ENCODE data around the gene RIC1. TPM values are rescaled to one million over a fixed set of nuclear protein-coding genes. Genes with fewer than 3 reads are reported as not detected.
"Not testable (repeated sequence)": the region's sequence is repeated elsewhere in the genome, so short reads cannot be mapped to it uniquely, and the experiment has no call there.

Gene RIC1, protein sequence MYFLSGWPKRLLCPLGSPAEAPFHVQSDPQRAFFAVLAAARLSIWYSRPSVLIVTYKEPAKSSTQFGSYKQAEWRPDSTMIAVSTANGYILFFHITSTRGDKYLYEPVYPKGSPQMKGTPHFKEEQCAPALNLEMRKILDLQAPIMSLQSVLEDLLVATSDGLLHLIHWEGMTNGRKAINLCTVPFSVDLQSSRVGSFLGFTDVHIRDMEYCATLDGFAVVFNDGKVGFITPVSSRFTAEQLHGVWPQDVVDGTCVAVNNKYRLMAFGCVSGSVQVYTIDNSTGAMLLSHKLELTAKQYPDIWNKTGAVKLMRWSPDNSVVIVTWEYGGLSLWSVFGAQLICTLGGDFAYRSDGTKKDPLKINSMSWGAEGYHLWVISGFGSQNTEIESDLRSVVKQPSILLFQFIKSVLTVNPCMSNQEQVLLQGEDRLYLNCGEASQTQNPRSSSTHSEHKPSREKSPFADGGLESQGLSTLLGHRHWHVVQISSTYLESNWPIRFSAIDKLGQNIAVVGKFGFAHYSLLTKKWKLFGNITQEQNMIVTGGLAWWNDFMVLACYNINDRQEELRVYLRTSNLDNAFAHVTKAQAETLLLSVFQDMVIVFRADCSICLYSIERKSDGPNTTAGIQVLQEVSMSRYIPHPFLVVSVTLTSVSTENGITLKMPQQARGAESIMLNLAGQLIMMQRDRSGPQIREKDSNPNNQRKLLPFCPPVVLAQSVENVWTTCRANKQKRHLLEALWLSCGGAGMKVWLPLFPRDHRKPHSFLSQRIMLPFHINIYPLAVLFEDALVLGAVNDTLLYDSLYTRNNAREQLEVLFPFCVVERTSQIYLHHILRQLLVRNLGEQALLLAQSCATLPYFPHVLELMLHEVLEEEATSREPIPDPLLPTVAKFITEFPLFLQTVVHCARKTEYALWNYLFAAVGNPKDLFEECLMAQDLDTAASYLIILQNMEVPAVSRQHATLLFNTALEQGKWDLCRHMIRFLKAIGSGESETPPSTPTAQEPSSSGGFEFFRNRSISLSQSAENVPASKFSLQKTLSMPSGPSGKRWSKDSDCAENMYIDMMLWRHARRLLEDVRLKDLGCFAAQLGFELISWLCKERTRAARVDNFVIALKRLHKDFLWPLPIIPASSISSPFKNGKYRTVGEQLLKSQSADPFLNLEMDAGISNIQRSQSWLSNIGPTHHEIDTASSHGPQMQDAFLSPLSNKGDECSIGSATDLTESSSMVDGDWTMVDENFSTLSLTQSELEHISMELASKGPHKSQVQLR (N-terminal part only)
- total RNA-seq (2014; rRNA removed; shearing (Covaris generic)), result 20.6 and 23.3 TPM in 2 replicates

DNA sequence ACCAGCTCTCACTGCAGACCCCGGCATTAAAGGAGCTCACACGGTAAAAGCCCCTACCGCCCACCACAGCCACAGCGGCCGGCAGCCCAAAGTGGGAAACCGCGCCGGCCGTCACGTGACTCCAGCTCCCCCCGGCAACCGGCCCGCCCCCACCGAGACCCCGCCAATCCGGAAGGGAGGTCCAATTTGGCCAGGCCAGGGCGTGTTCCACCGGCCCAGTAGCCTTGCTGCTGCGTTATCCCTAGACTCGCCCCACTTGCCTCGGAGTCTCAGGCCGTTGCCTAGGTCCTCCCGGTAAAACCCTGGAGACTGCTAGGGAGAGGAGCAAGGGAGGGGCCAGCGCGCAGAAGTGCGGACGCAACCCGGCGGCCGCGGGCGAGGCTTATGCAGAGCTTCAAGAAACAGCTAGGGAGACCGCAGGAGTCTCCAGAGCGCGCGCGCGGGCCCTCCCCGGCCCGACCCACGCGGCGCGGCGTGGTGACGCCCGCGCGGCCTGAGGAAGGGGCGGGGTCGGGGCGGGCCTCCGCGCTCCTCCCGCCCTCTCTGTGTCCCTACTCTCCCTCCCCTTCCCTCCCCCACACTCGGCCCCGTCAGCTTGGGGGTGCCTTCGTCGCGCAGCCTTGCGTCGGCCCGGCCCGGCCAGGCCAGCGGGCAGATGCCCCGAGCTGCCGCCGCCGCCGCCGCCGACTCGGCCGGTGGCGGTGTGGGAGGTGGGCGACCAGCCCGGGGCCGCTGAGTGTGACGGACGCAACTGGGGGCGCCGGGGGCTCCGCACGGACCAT lies at the start of gene RIC1:
Gene RIC1, plus strand, starts transcription at position 578 of the 782 bp plus-strand sequence. Its CDS starts 203 bp downstream, at position 781.
- peak; percentile 88 for DNase-seq (ENCODE audit: low read depth)

DNA sequence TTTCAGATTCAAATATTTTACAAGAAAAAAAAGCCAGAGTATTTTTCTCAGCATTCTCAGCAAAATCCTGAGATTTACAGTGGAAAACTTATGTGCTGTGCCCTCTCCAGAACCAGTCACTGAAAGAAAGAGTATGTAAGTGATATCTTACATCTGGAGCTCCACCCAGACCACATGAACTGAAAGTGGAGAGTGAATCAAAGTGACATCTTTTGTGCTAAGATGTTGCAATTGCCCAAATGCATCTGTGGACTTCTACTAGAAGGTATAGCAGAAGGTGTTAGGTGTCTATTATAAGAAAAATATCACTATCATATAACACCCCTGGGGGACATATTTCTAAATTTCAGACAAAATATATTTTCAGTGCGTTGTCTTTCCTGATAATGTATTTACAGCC lies 49.0 kb upstream of the RIC1 start:
- DNase-seq (ENCODE audit: low read depth), result no peak

DNA sequence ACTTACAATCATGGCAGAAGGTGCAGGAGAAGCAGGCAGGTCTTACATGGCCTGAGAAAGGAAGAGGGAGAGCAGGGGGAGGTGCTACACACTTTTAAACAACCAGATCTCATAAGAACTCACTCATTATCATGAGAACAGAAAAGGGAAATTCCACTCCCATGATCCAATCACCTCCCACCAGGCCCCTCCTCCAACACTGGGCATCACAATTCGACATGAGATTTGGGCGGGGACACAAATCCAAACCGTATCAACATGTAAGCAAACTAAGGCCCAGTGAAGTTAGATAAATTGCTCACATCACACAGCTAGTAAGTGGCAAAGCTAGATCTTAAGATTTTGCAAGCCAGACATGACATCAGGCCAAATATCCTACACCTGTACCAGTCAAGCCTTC lies 48.3 kb upstream of the RIC1 start:
- no peak for DNase-seq (ENCODE audit: low read depth)

DNA sequence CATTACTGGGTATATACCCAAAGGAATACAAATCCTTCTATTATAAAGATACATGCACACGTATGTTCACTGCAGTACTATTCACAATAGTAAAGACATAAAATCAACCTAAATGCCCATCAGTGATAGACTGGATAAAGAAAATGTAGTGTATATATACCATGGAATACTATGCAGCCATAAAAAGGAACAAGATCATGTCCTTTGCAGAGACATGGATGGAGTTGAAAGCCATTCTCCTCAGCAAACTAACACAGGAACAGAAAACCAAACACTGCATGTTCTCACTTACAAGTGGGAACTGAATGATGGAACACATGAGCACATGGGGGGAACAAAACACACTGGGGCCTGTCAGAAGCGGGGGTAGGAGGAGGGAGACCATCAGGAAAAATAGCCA lies 47.2 kb upstream of the RIC1 start:
- DNase-seq (ENCODE audit: low read depth), result not testable (repeated sequence)

DNA sequence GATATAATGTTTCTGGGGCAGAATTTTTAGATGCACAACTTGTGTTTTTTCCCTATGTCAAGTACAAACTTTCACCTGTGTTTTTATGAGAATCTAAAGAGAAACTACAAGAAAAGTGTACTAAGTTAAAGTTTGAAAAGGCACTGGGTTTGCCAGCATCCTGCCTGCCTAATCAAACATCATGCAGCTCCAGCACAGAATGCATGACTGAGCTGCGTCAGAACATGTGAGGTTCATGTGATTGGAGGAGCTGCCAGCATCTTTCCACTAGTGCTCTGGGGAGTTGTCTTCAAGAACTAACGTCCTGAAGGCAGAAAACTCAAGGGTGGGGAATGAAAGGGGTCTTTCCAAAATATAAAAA lies 46.1 kb upstream of the RIC1 start:
- DNase-seq (ENCODE audit: low read depth), result peak; percentile 66

DNA sequence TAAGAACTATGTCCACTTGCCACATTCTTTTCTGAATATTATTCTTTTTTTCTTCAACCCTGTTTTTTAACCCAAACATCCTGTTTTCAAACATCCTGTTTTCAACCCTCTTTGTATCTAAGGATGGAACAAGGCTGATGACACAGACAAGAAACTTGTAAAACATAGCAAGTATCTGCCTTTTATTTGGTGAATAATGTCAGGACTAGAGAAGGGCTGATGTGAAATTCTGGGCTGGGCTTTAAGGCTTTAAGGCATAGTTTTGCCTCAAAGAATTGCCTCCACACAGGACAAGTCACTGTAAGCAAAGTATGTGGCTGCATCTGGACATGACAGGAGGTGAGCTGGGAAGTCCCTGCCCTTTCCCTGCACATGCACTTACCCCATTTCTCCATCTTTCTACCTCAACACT lies 42.5 kb upstream of the RIC1 start:
- peak; percentile 10 for DNase-seq (ENCODE audit: low read depth)

DNA sequence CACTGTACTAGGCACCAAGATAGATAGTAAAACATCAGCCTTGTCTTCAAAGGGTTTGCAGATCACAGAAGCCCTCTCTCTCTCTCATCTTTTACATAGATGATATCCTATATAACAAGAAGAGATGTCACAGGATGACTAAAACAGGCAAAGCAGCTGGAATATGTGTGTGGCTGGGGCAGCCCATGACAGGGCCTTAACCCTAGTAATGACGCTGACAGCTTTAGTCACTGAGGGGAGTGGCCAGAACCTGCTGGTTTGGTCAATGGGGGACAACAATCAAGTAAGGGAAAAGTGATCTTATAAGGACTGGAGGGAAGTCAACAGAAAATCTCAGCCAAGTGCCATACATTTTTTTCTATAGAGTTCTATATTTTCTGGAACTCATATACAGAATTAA lies 41.9 kb upstream of the RIC1 start:
- peak; percentile 68 for DNase-seq (ENCODE audit: low read depth)

DNA sequence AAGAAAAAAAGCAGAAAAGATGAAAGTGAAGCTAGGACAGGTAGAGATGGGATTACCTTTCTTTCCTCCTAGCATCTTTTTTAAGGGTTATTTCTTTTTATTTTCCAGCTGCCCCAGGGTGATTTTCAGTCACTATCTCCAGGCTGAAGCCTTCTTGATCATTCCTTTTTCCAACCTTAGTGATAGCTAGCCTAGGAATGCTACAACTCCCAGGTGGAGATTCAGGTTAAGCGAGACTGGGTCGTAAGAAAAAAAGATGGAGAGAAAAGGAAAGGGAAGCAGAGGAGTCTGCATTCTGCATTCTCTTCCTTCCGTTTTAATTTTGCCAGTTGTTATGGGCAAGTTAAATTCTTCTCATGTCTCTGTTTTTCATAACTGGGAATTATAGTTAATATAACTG lies 36.7 kb upstream of the RIC1 start:
- DNase-seq (ENCODE audit: low read depth), result no peak

GRCh38 chr9:5592904-5593303 lies 36.0 kb upstream of the RIC1 start:
- DNase-seq (ENCODE audit: low read depth), result no peak

- DNase-seq (ENCODE audit: low read depth), result no peak
These were observed 35.0 kb upstream of the RIC1 start for GRCh38 chr9:5593904-5594303.

GRCh38 chr9:5596173-5596572 lies 32.7 kb upstream of the RIC1 start:
- no peak for DNase-seq (ENCODE audit: low read depth)

DNA sequence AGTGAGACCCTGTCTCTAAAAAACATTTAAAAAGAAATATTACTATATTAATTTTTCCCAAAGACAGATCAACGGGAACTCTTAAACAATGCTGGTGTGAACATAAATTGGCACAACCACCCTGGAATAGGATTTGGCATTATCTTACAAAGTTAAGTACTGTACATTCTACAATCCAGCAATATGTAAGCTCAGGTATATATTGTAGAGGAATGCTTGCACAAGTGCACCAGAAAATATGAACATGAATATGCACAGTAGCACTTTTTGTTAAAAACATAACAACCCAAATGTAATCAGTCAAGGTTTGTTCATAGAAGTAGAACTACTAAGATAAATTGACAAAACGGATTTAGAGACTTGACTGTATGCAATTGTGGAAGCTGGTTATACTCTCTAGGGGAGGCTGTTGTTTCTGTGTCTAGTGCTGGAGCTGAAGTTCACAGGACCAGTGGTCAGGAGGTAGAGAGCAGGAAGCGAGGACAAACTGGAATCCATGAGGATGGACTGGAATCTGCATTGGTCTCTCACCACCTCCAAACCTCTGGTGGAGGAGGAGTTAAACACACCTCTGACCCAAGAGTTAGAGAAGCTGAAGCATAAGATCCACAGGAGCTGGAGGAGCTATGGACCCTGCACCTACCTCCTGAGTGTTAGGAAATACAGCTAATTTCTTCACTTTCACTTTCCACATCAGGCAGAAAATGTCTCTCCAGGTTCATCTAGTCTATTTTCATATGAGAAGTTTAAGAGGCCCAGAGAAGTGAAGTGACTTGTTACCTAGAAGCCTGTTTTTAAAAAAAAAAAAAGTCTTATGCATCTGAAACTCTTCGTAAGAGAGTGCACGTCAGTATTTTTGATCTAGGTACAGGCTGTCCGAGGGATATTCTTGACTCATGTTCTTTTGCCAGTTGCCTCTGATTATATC lies 20.3 kb upstream of the RIC1 start:
- DNase-seq (ENCODE audit: low read depth), result peak; percentile 35

DNA sequence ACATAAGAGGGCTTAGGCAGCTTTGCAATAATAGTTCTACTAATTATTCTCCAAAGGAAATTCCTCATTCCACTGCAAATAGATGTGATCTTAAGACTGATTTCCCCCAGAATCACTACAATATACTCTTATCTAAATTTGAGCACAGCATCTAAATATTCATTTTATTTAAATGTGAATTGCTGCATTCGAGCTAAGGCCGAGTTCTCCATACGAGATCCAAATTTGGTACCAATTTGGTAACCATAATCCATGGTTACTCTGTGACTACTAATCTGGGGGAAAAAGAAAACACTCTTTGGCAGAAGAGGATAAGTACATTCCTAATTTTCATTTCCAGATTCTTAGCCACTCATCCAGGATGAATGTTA lies 19.7 kb upstream of the RIC1 start:
- no peak for DNase-seq (ENCODE audit: low read depth)

DNA sequence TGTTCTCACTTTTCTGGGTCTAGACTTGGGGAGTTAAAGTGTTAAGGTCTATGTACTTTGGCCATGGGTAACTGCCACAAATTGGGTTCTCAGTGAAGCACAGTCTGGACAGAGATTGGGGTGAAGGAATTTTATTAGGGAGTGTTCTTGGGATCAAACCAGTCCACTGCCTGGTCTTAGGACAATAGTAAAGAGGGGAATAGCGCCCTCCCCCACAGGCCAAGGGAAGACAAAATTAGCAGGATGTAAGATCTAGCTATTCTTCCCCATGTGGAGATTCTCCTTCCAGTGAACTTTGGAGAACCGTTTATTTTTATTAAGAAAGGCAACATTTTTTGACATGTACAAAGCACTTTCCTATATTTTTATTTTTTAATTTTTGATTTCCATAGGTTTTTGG lies 18.4 kb upstream of the RIC1 start:
- no peak for DNase-seq (ENCODE audit: low read depth)

- no peak for DNase-seq (ENCODE audit: low read depth)
These were observed 17.4 kb upstream of the RIC1 start for GRCh38 chr9:5611321-5612184.

- no peak for DNase-seq (ENCODE audit: low read depth)
These were observed 16.7 kb upstream of the RIC1 start for GRCh38 chr9:5612185-5612530.

DNA sequence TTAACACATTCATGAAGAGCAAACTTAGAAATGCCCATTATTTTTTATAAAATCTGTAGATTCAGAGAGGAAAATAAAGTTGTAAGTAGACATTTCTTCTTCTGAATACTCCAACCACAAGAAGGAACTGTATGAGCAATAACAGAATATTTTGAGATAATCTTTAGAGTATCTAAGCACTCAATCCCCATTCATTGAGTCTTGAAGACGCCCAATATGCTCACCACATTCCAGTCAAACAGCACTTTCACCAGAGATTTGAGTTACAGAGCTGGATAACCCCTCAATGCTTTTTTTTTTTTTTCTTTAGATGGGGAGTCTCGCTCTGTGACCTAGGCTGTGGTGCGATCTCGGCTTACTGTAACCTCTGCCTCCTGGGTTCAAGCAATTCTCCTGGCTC lies 14.7 kb upstream of the RIC1 start:
- no peak for DNase-seq (ENCODE audit: low read depth)

DNA sequence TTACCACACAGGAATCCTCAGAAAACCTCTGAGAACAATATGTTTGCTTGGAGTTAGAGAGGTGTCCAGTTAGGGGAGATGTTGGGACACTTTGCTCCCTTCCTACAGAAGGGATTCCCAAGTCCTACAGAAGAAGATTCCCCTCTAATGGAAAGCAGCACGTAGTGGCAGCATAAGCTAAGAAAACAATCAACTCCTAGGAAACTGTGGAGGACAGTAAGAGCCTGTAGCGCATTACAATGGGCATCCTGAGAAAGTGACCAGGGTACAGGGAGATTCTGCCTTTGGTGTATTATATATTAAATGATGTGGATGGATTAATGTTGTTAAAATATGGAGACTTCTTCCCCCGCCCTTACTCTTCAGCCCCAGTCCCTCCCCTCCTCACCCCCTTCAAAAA lies 13.9 kb upstream of the RIC1 start:
- no peak for DNase-seq (ENCODE audit: low read depth)

GRCh38 chr9:5617749-5618148 lies 11.2 kb upstream of the RIC1 start:
- no peak for DNase-seq (ENCODE audit: low read depth)

Measured in RPMI7951 (cell line).